K562 (cell line): Measurements from ENCODE around the gene PRPF8. TPM values are rescaled to one million over a fixed set of nuclear protein-coding genes. Genes with fewer than 3 reads are reported as not detected.

Experiments used
- AFF4 ChIP-seq: sonication (generic); formaldehyde crosslinking; IDR thresholded peaks from 2 replicates; pipeline ENCODE4 v1.8.0; 2023; ENCODE audit warnings: mild to moderate bottlenecking, missing genetic modification reagents
- BCL6 ChIP-seq: fragments of 250-450 bp; sonication (Bioruptor Pico); IDR thresholded peaks from 2 replicates; pipeline ENCODE4 v1.4.0; 2020
- CEBPZ ChIP-seq: fragments of 150-350 bp; IDR thresholded peaks from 2 replicates; pipeline ENCODE4 v1.6.1; 2014; ENCODE audit warnings: low read depth, mild to moderate bottlenecking, low read length, borderline replicate concordance
- CHD2 ChIP-seq: IDR thresholded peaks from 2 replicates; pipeline ENCODE4 v1.6.1; 2011; ENCODE audit warnings: low read depth, low read length
- ELF2 ChIP-seq: fragments of 250-450 bp; sonication (Bioruptor Pico); IDR thresholded peaks from 2 replicates; pipeline ENCODE4 v1.5.0; 2021; ENCODE audit warnings: mild to moderate bottlenecking
- EZH2 ChIP-seq: IDR thresholded peaks from 2 replicates; pipeline ENCODE4 v1.6.1; 2012; ENCODE audit warnings: low read depth, mild to moderate bottlenecking, inconsistent platforms, low read length, borderline replicate concordance
- FOXM1 ChIP-seq, 2 experiments: fragments of 450-650 bp in 1 of 2; sonication (generic) in 1 of 2; formaldehyde crosslinking in 1 of 2; IDR thresholded peaks; 2 replicates each; pipeline versions ENCODE4 v1.6.1 to v1.9.0; 2017 to 2022; ENCODE audit warnings: low read depth in 2 of 2, mild to moderate bottlenecking in 2 of 2, missing genetic modification reagents in 1 of 2, moderate library complexity in 1 of 2
- KAT7 ChIP-seq: sonication (generic); formaldehyde crosslinking; IDR thresholded peaks from 2 replicates; pipeline ENCODE4 v1.8.0; 2022; ENCODE audit warnings: missing genetic modification reagents, mild to moderate bottlenecking, borderline replicate concordance
- MAFK ChIP-seq: IDR thresholded peaks from 2 replicates; pipeline ENCODE4 v1.6.1; 2011; ENCODE audit warnings: low read length, improper control_type of control experiment
- NFIC ChIP-seq: fragments of 450-650 bp; IDR thresholded peaks from 2 replicates; pipeline ENCODE4 v1.6.1; 2017; ENCODE audit warnings: mild to moderate bottlenecking, inconsistent platforms
- PCBP1 ChIP-seq: fragments of 200-400 bp; formaldehyde crosslinking; IDR thresholded peaks from 2 replicates; pipeline ENCODE4 v1.6.1; 2018; ENCODE audit warnings: mild to moderate bottlenecking, low read depth, low read length; ENCODE audit not compliant: poor library complexity, severe bottlenecking
- POLR2G ChIP-seq: fragments of 200-400 bp; formaldehyde crosslinking; IDR thresholded peaks from 2 replicates; pipeline ENCODE4 v1.6.1; 2017; ENCODE audit warnings: low read depth, mild to moderate bottlenecking, antibody characterized with exemption, low read length, moderate library complexity
- SMAD3 ChIP-seq: fragments of 450-650 bp; formaldehyde crosslinking; conservative IDR thresholded peaks from 2 replicates; pipeline ENCODE4 v1.4.0; 2020; ENCODE audit warnings: mild to moderate bottlenecking
- SMAD4 ChIP-seq: fragments of 250-450 bp; sonication (Bioruptor Pico); conservative IDR thresholded peaks from 2 replicates; pipeline ENCODE4 v1.8.0; 2021; ENCODE audit warnings: inconsistent platforms, mild to moderate bottlenecking, moderate library complexity
- STAT5B ChIP-seq: fragments of 250-450 bp; sonication (Bioruptor Pico); IDR thresholded peaks from 2 replicates; pipeline ENCODE4 v1.8.0; 2021; ENCODE audit warnings: mild to moderate bottlenecking, inconsistent platforms
- TGIF2 ChIP-seq: sonication (generic); formaldehyde crosslinking; IDR thresholded peaks from 2 replicates; pipeline ENCODE4 v1.8.1; 2022; ENCODE audit warnings: mild to moderate bottlenecking, missing genetic modification reagents, moderate library complexity
- ZNF146 ChIP-seq: IDR thresholded peaks from one replicate; pipeline ENCODE4 v1.6.1; 2018; ENCODE audit warnings: missing compliant biosample characterization; ENCODE audit not compliant: unreplicated experiment
- ZNF77 ChIP-seq: fragments of 250-450 bp; sonication (Bioruptor Pico); IDR thresholded peaks from 2 replicates; pipeline ENCODE4 v1.5.0; 2020
- polyA plus RNA-seq, 8 experiments: library from polyadenylated mRNA; depleted of rRNA in 4 of 8; stranded (reverse) in 5 of 8; unstranded in 3 of 8; fragments of >200 nt; fragmentation: Nextera tagmentation in 2 of 8; fragmentation: Illumina TruSeq in 1 of 8; extraction: Ambion mirVana in 2 of 8; extraction: Trizol in 1 of 8; gene quantifications; 2 replicates each; pipeline versions ENCODE4 v1.2.1 to v1.2.3, GENCODE V29; 2011 to 2014; ENCODE audit warnings: inconsistent platforms in 1 of 8, missing spikeins in 1 of 8
- total RNA-seq, 7 experiments: library from RNA; depleted of rRNA in 6 of 7; stranded (reverse); fragments of >200 nt in 6 of 7; fragmentation: Illumina TruSeq in 2 of 7; extraction: Trizol in 2 of 7; gene quantifications; 2 replicates each; pipeline versions ENCODE4 v1.2.1 to v1.2.3, GENCODE V29; 2011 to 2021; ENCODE audit warnings: low replicate concordance in 1 of 7
- TF ChIP-seq, protein P1 (sequence below): sonication (generic); formaldehyde crosslinking; IDR thresholded peaks from 2 replicates; pipeline ENCODE4 v1.8.0; 2022; ENCODE audit warnings: missing genetic modification reagents, mild to moderate bottlenecking, moderate library complexity, borderline replicate concordance
- TF ChIP-seq, protein P2 (sequence below): fragments of 250-450 bp; sonication (Bioruptor Pico); IDR thresholded peaks from 2 replicates; pipeline ENCODE4 v1.8.0; 2021; ENCODE audit warnings: moderate library complexity, mild to moderate bottlenecking, inconsistent platforms

The PRPF8 gene
- total and polyA plus RNA-seq, 9 of the 15 experiments (the other 6 are each of a cell fraction or from before 2014, with no cell fraction given) = 64.3 to 294 (median 85.9) TPM

DNA sequence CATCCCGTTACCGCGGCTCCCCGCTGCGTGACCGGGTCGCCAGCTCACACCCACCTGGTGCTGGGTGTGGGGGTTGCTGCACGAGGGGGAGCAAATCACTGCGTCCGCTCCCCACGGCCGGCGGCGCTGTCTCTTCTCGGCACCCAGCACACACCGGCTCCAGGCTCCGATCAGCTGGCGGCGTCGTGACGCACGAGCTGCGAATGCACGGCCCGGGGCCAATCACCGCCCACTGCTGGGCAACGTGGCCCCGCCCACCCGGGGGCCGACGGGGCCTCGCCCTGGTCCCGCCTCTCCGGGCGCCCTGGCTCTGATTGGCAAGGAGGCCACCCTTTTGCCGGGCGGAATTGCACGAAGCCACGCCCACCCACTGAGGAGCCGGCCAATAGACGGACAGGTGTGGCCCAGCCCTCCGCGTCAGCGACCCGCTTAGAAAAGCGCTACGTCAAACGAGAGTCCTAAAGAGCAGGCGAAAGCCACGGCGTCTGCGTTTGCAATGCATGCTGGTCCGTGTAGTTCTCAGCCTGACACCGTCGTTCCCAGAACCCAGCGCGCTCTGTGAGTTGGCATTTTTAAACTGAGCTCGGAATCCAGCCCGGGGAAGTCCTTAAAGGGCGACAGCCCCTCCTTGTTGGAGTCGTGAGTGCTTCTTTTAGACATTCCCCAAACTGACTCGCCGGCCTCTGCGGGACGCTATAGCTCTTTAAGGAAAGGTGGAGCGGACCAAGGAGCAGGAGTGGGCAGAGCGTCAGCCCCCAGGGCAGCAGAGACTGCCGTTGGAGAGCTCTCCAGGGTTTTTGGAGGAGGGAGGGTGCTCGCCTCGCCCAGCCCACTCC, 31.6 kb upstream of the PRPF8 start (continued):
- peak; percentile 29; the same call in 1 of the 2 replicates for TF ChIP-seq AFF4 (CRISPR knock-in tag)
- peak; percentile 36; the same call in 1 of the 2 replicates for TF ChIP-seq NFIC
- peak; percentile 98 for TF ChIP-seq POLR2G
- peak; percentile 84 for TF ChIP-seq MAFK
- TF ChIP-seq BCL6 (CRISPR knock-in tag) = no peak
- TF ChIP-seq EZH2 = no peak
- TF ChIP-seq PCBP1 = no peak
- no peak for TF ChIP-seq ZNF146
- no peak for TF ChIP-seq SMAD4 (CRISPR knock-in tag)
- TF ChIP-seq TGIF2 (CRISPR knock-in tag) = no peak
- TF ChIP-seq, protein P1, sequence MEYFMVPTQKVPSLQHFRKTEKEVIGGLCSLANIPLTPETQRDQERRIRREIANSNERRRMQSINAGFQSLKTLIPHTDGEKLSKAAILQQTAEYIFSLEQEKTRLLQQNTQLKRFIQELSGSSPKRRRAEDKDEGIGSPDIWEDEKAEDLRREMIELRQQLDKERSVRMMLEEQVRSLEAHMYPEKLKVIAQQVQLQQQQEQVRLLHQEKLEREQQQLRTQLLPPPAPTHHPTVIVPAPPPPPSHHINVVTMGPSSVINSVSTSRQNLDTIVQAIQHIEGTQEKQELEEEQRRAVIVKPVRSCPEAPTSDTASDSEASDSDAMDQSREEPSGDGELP (CRISPR knock-in tag) = peak; percentile 100
- no peak for TF ChIP-seq ZNF77
- no peak for TF ChIP-seq CEBPZ
- TF ChIP-seq CHD2 = peak; percentile 82; the same call in 1 of the 2 replicates
- TF ChIP-seq KAT7 (CRISPR knock-in tag) = peak; percentile 38; the same call in 1 of the 2 replicates
- TF ChIP-seq, protein P2, sequence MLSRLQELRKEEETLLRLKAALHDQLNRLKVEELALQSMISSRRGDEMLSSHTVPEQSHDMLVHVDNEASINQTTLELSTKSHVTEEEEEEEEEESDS (CRISPR knock-in tag) = no peak
- TF ChIP-seq FOXM1 (IDR thresholded peaks at IDR 0.05; ENCODE audit: low read depth) = no peak
- no peak for TF ChIP-seq FOXM1 (CRISPR knock-in tag; IDR thresholded peaks at IDR 0.05; ENCODE audit: low read depth)
- TF ChIP-seq ELF2 = no peak
- TF ChIP-seq STAT5B (CRISPR knock-in tag) = no peak
- TF ChIP-seq SMAD3 (CRISPR knock-in tag) = no peak
